NCI-H510A treated with DMSO at 0.1 percent for 48 hours (cell line): ENCODE results near the gene SDCBP2.
A peak's percentile ranks its signal among the peaks of the same experiment; 100 is the strongest.

ENCODE experiments used
- DNase-seq: peaks from one replicate; lab custom pipeline; 2025; lab: John Stamatoyannopoulos, UW

SDCBP2 gene

DNA sequence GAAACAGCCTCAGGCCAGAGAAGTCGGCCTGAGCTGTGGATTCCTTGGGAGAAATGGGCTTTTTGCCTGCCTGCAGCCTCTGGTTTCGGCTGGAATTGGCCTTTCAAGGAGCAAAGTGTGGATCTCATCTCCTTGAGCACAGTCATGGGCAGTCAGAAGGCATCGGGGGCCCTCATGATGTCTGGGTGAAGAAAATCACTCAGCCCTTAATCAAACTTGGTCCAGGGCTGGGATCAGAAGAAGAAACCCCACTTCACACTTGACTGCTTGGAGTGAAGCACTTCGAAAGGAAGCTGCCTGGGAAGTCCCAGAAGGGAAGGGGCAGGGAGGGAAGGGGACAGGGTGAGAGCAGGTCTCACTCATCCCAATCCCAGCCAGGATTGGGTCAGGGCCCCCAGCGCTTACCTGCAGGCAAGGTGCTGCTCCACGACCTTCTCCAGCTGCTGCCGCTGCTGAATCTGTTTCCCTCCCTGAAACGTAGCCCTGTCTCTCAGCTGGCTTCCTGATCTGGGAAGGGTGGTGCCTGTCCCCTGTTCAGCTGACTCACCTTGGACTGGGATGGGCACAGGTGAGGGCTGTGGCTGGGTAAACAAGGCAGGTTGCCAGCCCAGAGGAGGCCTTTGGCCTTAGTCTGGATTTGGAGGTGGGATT, at the start of gene SDCBP2:
Gene SDCBP2 (minus strand): TSS at position 460 of the 651 bp plus-strand sequence. CDS start 8,723 bp downstream, outside the sequence.
- peak; percentile 43 for DNase-seq

DNA sequence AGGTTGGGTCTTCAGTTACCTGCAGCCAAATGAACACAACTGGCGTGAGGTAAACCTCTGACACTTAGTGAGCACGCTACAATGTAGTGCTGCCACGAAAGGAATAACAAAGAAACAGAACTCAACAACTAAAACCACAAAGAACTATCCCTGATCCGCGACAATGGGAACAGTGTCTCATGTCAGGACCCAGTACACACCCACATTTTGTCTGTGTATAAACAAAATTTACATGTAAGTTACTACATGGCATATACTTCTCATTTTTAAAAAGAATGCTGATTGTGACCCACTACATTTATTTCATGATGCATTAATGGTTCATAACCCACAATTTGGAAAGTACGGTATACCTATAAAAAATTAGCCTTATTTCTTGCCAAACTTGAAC, 49.8 kb upstream of the SDCBP2 start:
- DNase-seq: no peak

- no peak for DNase-seq
Measured at GRCh38 chr20:1377984-1378734, 49.2 kb upstream of the SDCBP2 start.

- no peak for DNase-seq
Measured at GRCh38 chr20:1377341-1377871, 48.5 kb upstream of the SDCBP2 start.

- no peak for DNase-seq
Measured at GRCh38 chr20:1376408-1377270, 47.7 kb upstream of the SDCBP2 start.

DNA sequence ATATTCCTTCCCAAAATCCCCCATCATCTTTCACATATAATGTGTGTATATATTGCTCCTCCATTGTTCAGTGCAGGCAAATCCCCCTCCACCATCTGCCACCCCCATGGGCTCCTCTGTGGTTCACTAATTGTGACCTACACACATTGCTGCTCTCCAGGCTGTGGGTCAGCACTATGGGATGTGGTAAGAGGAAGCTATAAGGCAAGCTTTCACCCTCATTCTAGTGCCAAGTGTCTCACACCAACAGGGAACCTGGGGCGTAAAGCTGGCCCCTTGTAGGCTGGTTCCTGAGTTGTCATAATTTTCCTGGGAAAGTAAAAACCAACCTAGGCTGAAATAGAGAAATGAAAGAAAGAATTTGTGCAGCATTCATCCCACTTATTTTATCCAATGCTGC, 47.1 kb upstream of the SDCBP2 start:
- no peak for DNase-seq

GRCh38 chr20:1375515-1375914, 46.6 kb upstream of the SDCBP2 start:
- peak; percentile 53 for DNase-seq

DNA sequence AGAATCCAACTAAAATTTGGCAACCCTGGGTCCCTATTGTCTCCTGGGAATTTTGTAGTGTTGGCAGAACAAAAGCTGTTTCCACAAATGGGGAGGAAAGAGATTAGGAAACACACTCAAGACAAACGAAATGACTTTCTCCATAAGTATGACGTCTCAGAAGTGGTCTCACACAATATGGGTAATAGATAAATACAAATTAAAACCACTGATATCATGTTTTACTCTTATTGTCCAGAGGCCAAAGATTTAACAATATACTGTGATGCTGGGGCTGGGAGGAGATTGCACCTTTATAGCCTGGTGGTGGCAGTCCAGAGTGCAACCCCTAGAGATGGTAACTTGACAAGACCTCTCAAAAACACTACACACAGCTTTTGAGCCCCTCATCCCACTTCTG, 45.3 kb upstream of the SDCBP2 start:
- no peak for DNase-seq

DNA sequence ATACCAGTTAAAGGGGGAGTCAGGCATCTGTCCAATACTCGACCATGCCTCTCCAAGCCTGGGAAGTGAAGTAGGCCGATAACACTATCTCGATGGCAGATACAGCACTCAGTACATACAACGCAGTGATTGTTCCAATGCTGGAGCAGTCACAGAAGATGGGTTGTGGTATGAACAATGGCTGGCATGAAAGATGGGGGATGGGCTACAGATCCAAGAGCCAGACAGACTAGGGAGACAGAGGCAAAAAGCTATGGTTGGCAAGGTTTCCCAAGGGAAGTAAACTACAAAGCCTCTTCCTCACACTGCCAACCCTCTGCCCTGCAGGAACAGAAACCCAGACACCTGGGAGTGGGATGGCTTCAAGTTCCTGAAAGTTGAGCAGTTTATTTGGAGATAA, 44.7 kb upstream of the SDCBP2 start:
- no peak for DNase-seq

DNA sequence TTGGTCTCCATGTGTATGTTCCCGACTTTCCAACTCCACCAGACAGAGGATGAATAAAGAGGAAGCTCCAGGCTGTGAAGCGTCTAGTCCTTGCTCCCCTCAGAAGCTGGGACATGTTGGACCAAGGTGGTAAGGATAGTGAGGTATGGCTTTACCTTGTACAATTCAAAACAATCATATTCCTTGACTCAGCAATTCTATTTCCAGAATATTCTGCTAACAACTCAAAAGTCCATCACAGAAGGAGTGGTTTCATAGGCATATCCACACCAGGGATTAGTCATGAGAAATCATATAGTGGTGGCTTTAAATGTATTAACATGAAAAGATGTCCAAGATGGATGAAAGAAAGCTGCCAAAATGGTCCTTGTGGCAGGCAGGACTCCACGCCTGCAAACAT, 44.1 kb upstream of the SDCBP2 start:
- DNase-seq: no peak

GRCh38 chr20:1371830-1372539, 43.0 kb upstream of the SDCBP2 start:
- peak; percentile 62 for DNase-seq

- no peak for DNase-seq
Measured at GRCh38 chr20:1371202-1371782, 42.4 kb upstream of the SDCBP2 start.

- no peak for DNase-seq
Measured at GRCh38 chr20:1370548-1371110, 41.7 kb upstream of the SDCBP2 start.

DNA sequence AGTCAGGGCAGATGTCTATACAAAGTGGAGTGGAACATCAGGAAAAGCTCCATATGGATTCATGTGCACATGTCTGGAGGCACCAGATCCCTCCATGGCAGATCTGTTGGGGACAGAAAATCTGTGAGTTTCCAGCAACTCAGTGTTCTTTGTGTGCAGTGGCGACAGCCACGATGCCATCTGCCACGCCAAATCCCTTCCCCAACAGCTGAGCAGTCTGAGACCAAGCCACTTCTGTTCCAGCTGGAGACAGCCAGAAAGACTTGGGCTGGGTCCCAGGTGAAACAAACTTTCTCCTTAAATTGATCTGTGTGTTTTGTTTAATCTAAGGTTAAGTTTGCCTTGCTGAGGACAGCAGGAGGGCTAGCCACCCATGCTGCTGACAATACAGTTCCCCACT, 41.0 kb upstream of the SDCBP2 start:
- no peak for DNase-seq

GRCh38 chr20:1368448-1369199, 39.7 kb upstream of the SDCBP2 start:
- no peak for DNase-seq

- DNase-seq: no peak
Measured at GRCh38 chr20:1367479-1367878, 38.5 kb upstream of the SDCBP2 start.

GRCh38 chr20:1364106-1364505, 35.2 kb upstream of the SDCBP2 start:
- no peak for DNase-seq

- DNase-seq: no peak
Measured at GRCh38 chr20:1363522-1363921, 34.6 kb upstream of the SDCBP2 start.

DNA sequence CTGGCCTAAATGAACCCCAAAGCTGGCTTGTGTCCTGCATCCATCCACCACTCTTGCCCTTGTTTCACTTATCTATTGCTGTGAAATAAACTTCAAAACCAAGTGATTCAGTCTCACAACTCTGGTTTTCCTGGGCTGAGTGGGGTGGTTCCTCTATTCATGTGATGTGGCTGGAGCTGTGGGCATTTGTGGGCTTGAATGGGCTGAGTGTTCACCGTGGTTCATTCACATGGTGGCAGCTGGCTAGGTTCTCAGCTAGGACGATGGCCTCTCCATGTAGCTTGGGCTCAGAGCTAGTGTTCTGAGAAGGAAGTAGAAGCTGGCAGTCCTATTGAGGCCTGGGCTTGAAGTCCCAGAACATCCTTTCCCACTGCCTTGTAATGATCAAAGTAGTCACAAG, 33.5 kb upstream of the SDCBP2 start:
- no peak for DNase-seq

DNA sequence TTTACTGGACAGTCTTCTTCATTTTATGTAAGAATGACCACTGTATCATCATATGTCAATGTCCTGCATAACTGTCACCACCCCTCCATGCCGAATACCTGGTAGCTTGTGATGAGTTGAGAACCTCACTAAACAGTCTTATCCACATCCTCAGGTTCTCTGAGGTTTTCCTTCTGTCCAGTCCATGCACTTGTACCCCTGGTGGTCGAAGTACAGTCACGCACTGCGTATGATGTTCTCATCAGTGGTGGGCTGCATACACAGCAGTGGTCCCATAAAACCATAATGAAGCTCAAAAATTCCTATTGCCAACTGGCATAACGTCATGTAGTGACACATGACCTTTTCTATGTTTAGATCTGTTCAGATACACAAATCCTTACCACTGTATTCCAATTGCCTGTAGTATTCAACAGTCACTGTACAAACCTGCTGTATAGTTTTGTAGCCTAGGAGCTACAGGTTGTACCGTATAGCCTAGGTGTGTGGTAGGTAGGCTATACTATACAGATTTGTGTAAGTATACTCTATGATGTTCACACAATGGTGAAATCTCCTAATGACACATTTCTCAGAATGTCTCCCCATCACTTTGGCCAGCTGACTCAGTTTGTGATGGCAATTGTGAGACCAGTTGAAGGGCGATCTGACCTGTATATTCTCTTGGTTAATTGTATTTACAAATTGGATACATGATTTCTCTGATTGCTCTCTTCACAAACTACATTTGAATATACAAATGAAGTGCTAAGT, 31.3 kb upstream of the SDCBP2 start:
- DNase-seq: no peak
